KMS-11 (cell line): ENCODE results near the gene FBXW8.

ENCODE experiments used
- H2AFZ ChIP-seq: fragments of 200-600 bp; sonication (generic); 2 replicates; pipeline ENCODE4 v1.6.1; 2016; ENCODE audit warnings: antibody characterized with exemption, mixed run types, low read depth
- H3K27ac ChIP-seq: fragments of 200-600 bp; sonication (generic); 2 replicates; pipeline ENCODE4 v1.6.1; 2016; ENCODE audit warnings: mild to moderate bottlenecking, mixed run types
- H3K27me3 ChIP-seq: fragments of 200-600 bp; sonication (generic); 2 replicates; pipeline ENCODE4 v1.6.1; 2017; ENCODE audit warnings: mild to moderate bottlenecking, low read depth, mixed run types, moderate library complexity; ENCODE audit not compliant: insufficient read depth
- H3K36me3 ChIP-seq: fragments of 200-600 bp; sonication (generic); 2 replicates; pipeline ENCODE4 v1.6.1; 2017; ENCODE audit warnings: mild to moderate bottlenecking, mixed run types; ENCODE audit not compliant: insufficient read depth
- H3K4me1 ChIP-seq: fragments of 200-600 bp; sonication (generic); 2 replicates; pipeline ENCODE4 v1.6.1; 2016; ENCODE audit warnings: mild to moderate bottlenecking, low read depth, mixed run types; ENCODE audit not compliant: poor library complexity, severe bottlenecking
- H3K4me2 ChIP-seq: fragments of 200-600 bp; sonication (generic); 2 replicates; pipeline ENCODE4 v1.7.0; 2016; ENCODE audit warnings: mild to moderate bottlenecking, mixed run types
- H3K4me3 ChIP-seq: fragments of 200-600 bp; sonication (generic); IDR thresholded peaks from 2 replicates; pipeline ENCODE4 v1.6.1; 2017; ENCODE audit warnings: low read depth, low read length, mixed read lengths; ENCODE audit not compliant: insufficient read depth
- H3K79me2 ChIP-seq: fragments of 200-600 bp; sonication (generic); 2 replicates; pipeline ENCODE4 v1.6.1; 2016; ENCODE audit warnings: low read depth, mixed run types; ENCODE audit not compliant: insufficient read depth
- H3K9ac ChIP-seq: fragments of 200-600 bp; sonication (generic); 2 replicates; pipeline ENCODE4 v1.6.1; 2016; ENCODE audit warnings: mild to moderate bottlenecking, mixed run types
- H4K20me1 ChIP-seq: fragments of 200-600 bp; sonication (generic); 2 replicates; pipeline ENCODE4 v1.6.1; 2016; ENCODE audit warnings: mild to moderate bottlenecking, mixed run types; ENCODE audit not compliant: insufficient read depth
- CTCF ChIP-seq: fragments of 200-600 bp; sonication (generic); conservative IDR thresholded peaks from 2 replicates; pipeline ENCODE4 v1.6.1; 2017; ENCODE audit warnings: low read depth, mild to moderate bottlenecking, antibody characterized with exemption, low read length, moderate library complexity, mixed read lengths

The FBXW8 gene

DNA sequence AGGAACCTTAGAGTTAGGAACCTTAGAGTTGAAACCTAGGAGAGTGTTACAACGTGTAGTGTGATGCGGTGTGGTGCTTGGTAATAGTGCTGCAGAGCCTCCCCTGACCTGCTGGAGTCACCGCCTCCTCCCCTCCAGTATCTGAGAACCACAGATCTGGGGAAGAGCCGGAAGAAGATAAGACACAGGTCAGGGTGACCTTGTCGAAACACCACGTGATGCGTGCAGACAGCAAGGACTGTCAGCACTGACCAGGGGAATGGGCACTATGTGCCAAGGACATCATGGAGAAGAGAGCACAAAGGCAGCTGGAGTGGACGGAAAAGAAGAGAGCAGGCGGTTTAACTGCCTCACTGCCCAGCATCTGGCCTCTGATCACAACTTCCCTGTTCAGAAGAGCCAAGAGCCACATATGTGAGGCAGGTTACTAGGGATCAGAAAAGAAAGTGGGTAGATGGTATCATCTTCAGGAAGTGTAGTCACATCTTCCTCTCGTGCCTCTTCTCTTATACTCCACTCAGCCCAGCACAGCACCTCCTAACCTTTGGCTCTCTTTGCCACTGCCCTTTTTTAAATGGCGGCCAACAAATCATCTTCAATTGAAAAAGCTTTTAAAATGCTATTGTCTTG lies 94.8 kb downstream of the FBXW8 start:
- H2AFZ ChIP-seq = no peak overlapping the region
- H3K4me1 ChIP-seq = no peaks in the 10 kb centered on the region
- H3K36me3 ChIP-seq = no peaks in the 10 kb centered on the region
- no peak for TF ChIP-seq CTCF
- no peak overlapping the region for H3K4me2 ChIP-seq
- no peaks in the 10 kb centered on the region for H3K27me3 ChIP-seq
- no peaks in the 10 kb centered on the region for H4K20me1 ChIP-seq
- no peak overlapping the region for H3K9ac ChIP-seq
- H3K27ac ChIP-seq = no peak overlapping the region
- no peak overlapping the region for H3K4me3 ChIP-seq
- H3K79me2 ChIP-seq = no peaks in the 10 kb centered on the region

DNA sequence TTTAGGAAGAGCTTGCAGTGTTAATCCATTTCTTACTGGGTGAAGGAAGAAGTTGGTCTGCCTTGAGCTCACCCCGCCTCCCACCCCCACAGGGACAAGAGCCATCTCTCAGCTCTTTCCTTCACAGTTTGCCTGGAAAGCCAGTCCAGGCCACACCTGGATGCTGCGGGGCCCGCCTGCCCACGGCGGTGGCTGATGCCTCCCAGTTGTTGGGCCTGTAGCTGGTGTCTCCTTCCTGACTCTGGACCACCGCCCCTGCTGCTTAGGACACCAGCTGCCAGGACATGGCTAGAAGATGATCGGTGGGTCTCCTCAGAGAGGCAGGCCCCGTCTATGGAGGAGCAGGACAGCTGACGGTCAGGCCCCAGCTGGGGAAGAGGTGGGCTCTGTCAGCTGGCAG lies 95.6 kb downstream of the FBXW8 start:
- H3K4me3 ChIP-seq = no peak overlapping the region
- H3K79me2 ChIP-seq = no peaks in the 10 kb centered on the region
- H3K4me1 ChIP-seq = no peaks in the 10 kb centered on the region
- H3K36me3 ChIP-seq = no peaks in the 10 kb centered on the region
- H3K27ac ChIP-seq = no peak overlapping the region
- H3K9ac ChIP-seq = no peak overlapping the region
- H4K20me1 ChIP-seq = no peaks in the 10 kb centered on the region
- H3K4me2 ChIP-seq = no peak overlapping the region
- TF ChIP-seq CTCF = no peak
- no peak overlapping the region for H2AFZ ChIP-seq
- no peaks in the 10 kb centered on the region for H3K27me3 ChIP-seq

- H4K20me1 ChIP-seq = no peaks in the 10 kb centered on the region
- no peaks in the 10 kb centered on the region for H3K4me1 ChIP-seq
- H3K4me2 ChIP-seq = no peak overlapping the region
- no peak overlapping the region for H3K9ac ChIP-seq
- no peaks in the 10 kb centered on the region for H3K36me3 ChIP-seq
- H3K4me3 ChIP-seq = no peak overlapping the region
- no peaks in the 10 kb centered on the region for H3K27me3 ChIP-seq
- no peaks in the 10 kb centered on the region for H3K79me2 ChIP-seq
- no peak overlapping the region for H2AFZ ChIP-seq
- TF ChIP-seq CTCF = no peak
- no peak overlapping the region for H3K27ac ChIP-seq
These were observed 96.8 kb downstream of the FBXW8 start for GRCh38 chr12:117007577-117007976.

GRCh38 chr12:117009759-117010158 lies 99.0 kb downstream of the FBXW8 start:
- Histone ChIP-seq H3K79me2 (no peaks in the 10 kb centered on the region), H4K20me1 (no peaks in the 10 kb centered on the region), H3K4me1 (no peaks in the 10 kb centered on the region), H3K9ac (no peak overlapping the region), H3K4me2 (no peak overlapping the region), H3K4me3 (no peak overlapping the region), H3K27ac (no peak overlapping the region), H3K36me3 (no peaks in the 10 kb centered on the region), H3K27me3 (no peaks in the 10 kb centered on the region), H2AFZ (no peak overlapping the region)
- TF ChIP-seq CTCF = no peak
